ENCODE data around the gene SLC47A1. TPM values are rescaled to one million over a fixed set of nuclear protein-coding genes. Genes with fewer than 3 reads are reported as not detected.

The SLC47A1 gene
- total and polyA plus RNA-seq, 2 of the 4 experiments (the other 2 are of a cell fraction): not detected

DNA sequence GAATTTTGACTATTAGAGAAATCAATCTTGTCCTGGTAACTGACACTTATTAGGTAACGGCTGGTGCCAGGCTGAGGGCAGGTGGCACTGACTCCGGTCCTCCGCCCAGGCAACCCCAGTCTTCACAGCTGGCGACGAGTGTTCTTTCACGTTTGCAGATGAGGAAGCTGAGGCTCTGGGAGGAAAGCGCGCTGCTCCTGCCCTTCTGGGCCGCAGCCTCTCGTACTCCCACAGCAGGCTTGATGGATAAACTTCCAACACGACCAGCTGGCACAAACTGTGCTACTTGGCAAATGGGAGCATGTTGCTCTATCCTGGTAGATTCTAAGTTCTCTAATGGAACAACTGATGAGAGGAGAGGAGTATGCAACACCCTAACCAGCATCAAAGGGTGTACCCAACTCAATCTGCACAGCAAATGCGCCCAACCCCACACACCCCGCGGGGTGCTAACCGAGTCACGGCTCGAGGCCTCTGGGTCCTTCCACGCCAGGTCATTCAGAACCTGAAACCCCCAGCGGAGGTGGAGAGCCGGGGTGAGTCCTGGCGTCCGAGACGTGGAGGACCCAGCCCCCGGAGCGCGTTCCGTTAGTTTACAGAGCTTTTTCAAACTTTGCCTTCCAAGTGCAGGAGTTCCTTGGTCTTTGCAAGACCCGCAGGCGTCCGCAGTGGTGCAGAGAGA is 477 bp upstream of the SLC47A1 start:
- Histone ChIP-seq H2AK5ac (ENCODE audit: low read depth, low read length) (no peak overlapping the region), H3K23ac (ENCODE audit: low read depth, low read length) (no peak overlapping the region), H3K56ac (ENCODE audit: extremely low read depth, insufficient read depth, low read length) (no peak overlapping the region), H3K4me3 (ENCODE audit: insufficient read depth, low read depth, low read length) (no peak overlapping the region), H2AFZ (replicated peaks; ENCODE audit: low read length, poor library complexity) (peak overlapping the region; percentile 43), H4K5ac (ENCODE audit: low read depth, low read length) (no peak overlapping the region), H2BK5ac (ENCODE audit: low read depth, low read length, poor library complexity, severe bottlenecking) (no peak overlapping the region), H3K9me3 (ENCODE audit: control insufficient read depth, insufficient read depth, low read length) (no peaks in the 10 kb centered on the region), H4K8ac (ENCODE audit: low read depth in 2 of 2, low read length in 2 of 2) (no peak overlapping the region), H2BK15ac (ENCODE audit: low read depth, low read length) (no peak overlapping the region), H3K9ac (ENCODE audit: low read depth, low read length) (no peak overlapping the region), H2BK120ac (ENCODE audit: low read depth, low read length) (no peak overlapping the region), H3K79me1 (ENCODE audit: low read depth in 1 of 2, low read length in 2 of 2) (no peaks in the 10 kb centered on the region), H3K4me1 (ENCODE audit: control insufficient read depth, insufficient read depth, low read length) (no peaks in the 10 kb centered on the region), H2BK20ac (ENCODE audit: low read depth, low read length) (no peak overlapping the region), H3K36me3 (ENCODE audit: control insufficient read depth, insufficient read depth, low read length) (no peaks in the 10 kb centered on the region), H2AK9ac (replicated peaks; ENCODE audit: low read depth, low read length, poor library complexity) (no peak overlapping the region), H3K4ac (ENCODE audit: low read depth, low read length) (no peak overlapping the region), H3K4me2 (ENCODE audit: low read depth, low read length) (no peak overlapping the region; the same call in 1 of the 2 replicates), H3K27ac (ENCODE audit: insufficient read depth, low read length) (no peak overlapping the region), H3K14ac (replicated peaks; ENCODE audit: low read depth, low read length) (no peak overlapping the region), H3K9me1 (ENCODE audit: insufficient read depth, low read length) (no peaks in the 10 kb centered on the region), H3K27me3 (ENCODE audit: control insufficient read depth, insufficient read depth, low read length) (peaks cover 58% of the 10 kb centered on the region), H4K20me1 (ENCODE audit: insufficient read depth, low read length) (no peaks in the 10 kb centered on the region), H4K91ac (ENCODE audit: insufficient read depth, low read depth, low read length) (no peak overlapping the region), H3K18ac (ENCODE audit: low read depth, low read length) (no peak overlapping the region)
- no peak for DNase-seq
- no peak for TF ChIP-seq CHD1 (IDR thresholded peaks at IDR 0.05; ENCODE audit: low read depth, low read length)
- no peak for TF ChIP-seq CEBPB (IDR thresholded peaks at IDR 0.05; ENCODE audit: low read depth, low read length)
- no peak for TF ChIP-seq MXI1 (IDR thresholded peaks at IDR 0.05; ENCODE audit: borderline replicate concordance, low read depth, low read length)
- no peak for TF ChIP-seq MAFK (IDR thresholded peaks at IDR 0.05; ENCODE audit: low read depth, low read length)
- TF ChIP-seq SMC3 (IDR thresholded peaks at IDR 0.05; ENCODE audit: low read depth, low read length): no peak
- no peak for TF ChIP-seq FOS (IDR thresholded peaks at IDR 0.05; ENCODE audit: low read depth, low read length)
- TF ChIP-seq, protein P1, sequence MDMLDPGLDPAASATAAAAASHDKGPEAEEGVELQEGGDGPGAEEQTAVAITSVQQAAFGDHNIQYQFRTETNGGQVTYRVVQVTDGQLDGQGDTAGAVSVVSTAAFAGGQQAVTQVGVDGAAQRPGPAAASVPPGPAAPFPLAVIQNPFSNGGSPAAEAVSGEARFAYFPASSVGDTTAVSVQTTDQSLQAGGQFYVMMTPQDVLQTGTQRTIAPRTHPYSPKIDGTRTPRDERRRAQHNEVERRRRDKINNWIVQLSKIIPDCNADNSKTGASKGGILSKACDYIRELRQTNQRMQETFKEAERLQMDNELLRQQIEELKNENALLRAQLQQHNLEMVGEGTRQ (IDR thresholded peaks at IDR 0.05; ENCODE audit: low read depth, low read length): no peak
- TF ChIP-seq, protein P2, sequence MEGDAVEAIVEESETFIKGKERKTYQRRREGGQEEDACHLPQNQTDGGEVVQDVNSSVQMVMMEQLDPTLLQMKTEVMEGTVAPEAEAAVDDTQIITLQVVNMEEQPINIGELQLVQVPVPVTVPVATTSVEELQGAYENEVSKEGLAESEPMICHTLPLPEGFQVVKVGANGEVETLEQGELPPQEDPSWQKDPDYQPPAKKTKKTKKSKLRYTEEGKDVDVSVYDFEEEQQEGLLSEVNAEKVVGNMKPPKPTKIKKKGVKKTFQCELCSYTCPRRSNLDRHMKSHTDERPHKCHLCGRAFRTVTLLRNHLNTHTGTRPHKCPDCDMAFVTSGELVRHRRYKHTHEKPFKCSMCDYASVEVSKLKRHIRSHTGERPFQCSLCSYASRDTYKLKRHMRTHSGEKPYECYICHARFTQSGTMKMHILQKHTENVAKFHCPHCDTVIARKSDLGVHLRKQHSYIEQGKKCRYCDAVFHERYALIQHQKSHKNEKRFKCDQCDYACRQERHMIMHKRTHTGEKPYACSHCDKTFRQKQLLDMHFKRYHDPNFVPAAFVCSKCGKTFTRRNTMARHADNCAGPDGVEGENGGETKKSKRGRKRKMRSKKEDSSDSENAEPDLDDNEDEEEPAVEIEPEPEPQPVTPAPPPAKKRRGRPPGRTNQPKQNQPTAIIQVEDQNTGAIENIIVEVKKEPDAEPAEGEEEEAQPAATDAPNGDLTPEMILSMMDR (conservative IDR thresholded peaks at IDR 0.05; ENCODE audit: low read depth, low read length): no peak
- no peak for TF ChIP-seq RCOR1 (IDR thresholded peaks at IDR 0.05; ENCODE audit: insufficient replicate concordance, low read length)
- TF ChIP-seq MAZ (IDR thresholded peaks at IDR 0.05; ENCODE audit: borderline replicate concordance, low read depth, low read length): no peak
- no peak for TF ChIP-seq RAD21 (IDR thresholded peaks at IDR 0.05; ENCODE audit: low read length)
- TF ChIP-seq POLR2A (IDR thresholded peaks at IDR 0.05; ENCODE audit: low read depth, low read length): no peak
- no peak for TF ChIP-seq NFE2L2 (IDR thresholded peaks at IDR 0.05; ENCODE audit: low read depth, low read length)
- TF ChIP-seq, protein P3, sequence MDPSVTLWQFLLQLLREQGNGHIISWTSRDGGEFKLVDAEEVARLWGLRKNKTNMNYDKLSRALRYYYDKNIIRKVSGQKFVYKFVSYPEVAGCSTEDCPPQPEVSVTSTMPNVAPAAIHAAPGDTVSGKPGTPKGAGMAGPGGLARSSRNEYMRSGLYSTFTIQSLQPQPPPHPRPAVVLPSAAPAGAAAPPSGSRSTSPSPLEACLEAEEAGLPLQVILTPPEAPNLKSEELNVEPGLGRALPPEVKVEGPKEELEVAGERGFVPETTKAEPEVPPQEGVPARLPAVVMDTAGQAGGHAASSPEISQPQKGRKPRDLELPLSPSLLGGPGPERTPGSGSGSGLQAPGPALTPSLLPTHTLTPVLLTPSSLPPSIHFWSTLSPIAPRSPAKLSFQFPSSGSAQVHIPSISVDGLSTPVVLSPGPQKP (IDR thresholded peaks at IDR 0.05; ENCODE audit: borderline replicate concordance, low read depth, low read length): no peak
- no peak for TF ChIP-seq BHLHE40 (IDR thresholded peaks at IDR 0.05; ENCODE audit: low read depth, low read length)
- TF ChIP-seq RFX5 (IDR thresholded peaks at IDR 0.05; ENCODE audit: low read depth, low read length): no peak
- no peak for ATAC-seq (ENCODE audit: low read depth)
- in situ Hi-C loops (cut with MboI; ENCODE audit: low sequenced_read_pairs) (no loop called here), intact Hi-C loops (cut with micrococcal nuclease) (no loop called here), dilution Hi-C loops (cut with HindIII; ENCODE audit: low sequenced_read_pairs, unreplicated experiment) (no loop called here)
- 30% methylated on average over 8 of the region's 30 CpGs; no CpG with 5 or more reads in 1 of the 2 experiments for whole genome bisulfite sequencing, 2 experiments (ENCODE audit: extremely low coverage in 2 of 2, insufficient read length in 1 of 2)
- ChIA-PET POLR2A (ENCODE audit: unreplicated experiment) (no interaction called here), CTCF (no interaction called here)
- no TSS peak for BruUV-seq (replicated peaks)

Measured in IMR-90 (cell line).